Natural killer cell (primary cell): ENCODE data around the gene TMEM94. TPM values are rescaled to one million over a fixed set of nuclear protein-coding genes. Genes with fewer than 3 reads are reported as not detected.

Experiments used
- ATAC-seq, 3 donors: fragments of 150-1000 bp in 2 of 3; fragments of 200-7000 bp in 1 of 3; cut with Tn5 transposase; 1 replicate in 1 of 3; 2 replicates in 2 of 3; pipeline ENCODE4 v1.10.0; 2021; ENCODE audit warnings: mild to moderate bottlenecking in 2 of 3, moderate library complexity in 2 of 3
- DNase-seq, 2 donors: peaks; one replicate each; pipeline versions ENCODE4 v3.0.0 to v3.0.0-alpha.2; 2013 to 2021; ENCODE audit warnings: mixed read lengths in 1 of 2
- H3K27ac ChIP-seq: one replicate; pipeline ENCODE4 v1.5.1; 2013; ENCODE audit warnings: mild to moderate bottlenecking, low read length
- H3K27me3 ChIP-seq: one replicate; pipeline ENCODE4 v1.6.1; 2013; ENCODE audit warnings: low read length; ENCODE audit not compliant: control insufficient read depth, insufficient read depth
- H3K36me3 ChIP-seq: one replicate; pipeline ENCODE4 v1.6.1; 2013; ENCODE audit warnings: low read length; ENCODE audit not compliant: control insufficient read depth, insufficient read depth
- H3K4me1 ChIP-seq: one replicate; pipeline ENCODE4 v1.6.1; 2013; ENCODE audit warnings: low read length; ENCODE audit not compliant: control insufficient read depth, insufficient read depth
- H3K4me3 ChIP-seq: one replicate; pipeline ENCODE4 v1.5.1; 2013; ENCODE audit warnings: low read length
- H3K9me3 ChIP-seq: one replicate; pipeline ENCODE4 v1.6.1; 2013; ENCODE audit warnings: low read length; ENCODE audit not compliant: control insufficient read depth, insufficient read depth
- H3K27ac Mint-ChIP-seq, 2 donors: one replicate each; pipeline ENCODE4 v1.8.0; 2022; ENCODE audit warnings: mild to moderate bottlenecking in 2 of 2, mixed read lengths in 2 of 2, moderate library complexity in 1 of 2
- H3K27me3 Mint-ChIP-seq, 2 donors: one replicate each; pipeline ENCODE4 v1.8.0; 2022; ENCODE audit warnings: low read depth in 2 of 2, mixed read lengths in 2 of 2
- H3K36me3 Mint-ChIP-seq: one replicate; pipeline ENCODE4 v1.8.0; 2022; ENCODE audit warnings: mixed read lengths
- H3K4me1 Mint-ChIP-seq, 2 donors: one replicate each; pipeline ENCODE4 v1.8.0; 2022; ENCODE audit warnings: mixed read lengths in 2 of 2
- H3K4me3 Mint-ChIP-seq: one replicate; pipeline ENCODE4 v1.8.0; 2022; ENCODE audit warnings: mild to moderate bottlenecking, moderate library complexity, mixed read lengths
- H3K9me3 Mint-ChIP-seq, 2 donors: one replicate each; pipeline ENCODE4 v1.8.0; 2022; ENCODE audit warnings: mixed read lengths in 2 of 2
- WGBS: methylation state at CpG from one replicate; pipeline ENCODE4 v1.1.7; 2013; ENCODE audit warnings: missing lambda C conversion rate; ENCODE audit not compliant: insufficient coverage; 5-methylcytosine and 5-hydroxymethylcytosine counted together
- intact Hi-C: fragments of 100-400 bp; cut with micrococcal nuclease; formaldehyde crosslinking; loops from one replicate; pipeline ENCODE4 v1.14.2; 2022
- total RNA-seq, 4 donors: library from RNA; stranded (reverse); fragments of 120-200 nt in 1 of 4; gene quantifications; one replicate each; pipeline versions ENCODE4 v1.2.3 to v1.2.4, GENCODE V29; 2013 to 2022
- TF ChIP-seq, protein P1 (sequence below): fragments of 200-600 bp; IDR thresholded peaks from one replicate; pipeline ENCODE4 v1.8.0; 2022; ENCODE audit warnings: antibody characterized with exemption

TMEM94 gene
- total RNA-seq, 3 donors from 2014 or later (not counting 1 experiment from before 2014, with no cell fraction given) = 84.4 to 142 (median 104) TPM

DNA sequence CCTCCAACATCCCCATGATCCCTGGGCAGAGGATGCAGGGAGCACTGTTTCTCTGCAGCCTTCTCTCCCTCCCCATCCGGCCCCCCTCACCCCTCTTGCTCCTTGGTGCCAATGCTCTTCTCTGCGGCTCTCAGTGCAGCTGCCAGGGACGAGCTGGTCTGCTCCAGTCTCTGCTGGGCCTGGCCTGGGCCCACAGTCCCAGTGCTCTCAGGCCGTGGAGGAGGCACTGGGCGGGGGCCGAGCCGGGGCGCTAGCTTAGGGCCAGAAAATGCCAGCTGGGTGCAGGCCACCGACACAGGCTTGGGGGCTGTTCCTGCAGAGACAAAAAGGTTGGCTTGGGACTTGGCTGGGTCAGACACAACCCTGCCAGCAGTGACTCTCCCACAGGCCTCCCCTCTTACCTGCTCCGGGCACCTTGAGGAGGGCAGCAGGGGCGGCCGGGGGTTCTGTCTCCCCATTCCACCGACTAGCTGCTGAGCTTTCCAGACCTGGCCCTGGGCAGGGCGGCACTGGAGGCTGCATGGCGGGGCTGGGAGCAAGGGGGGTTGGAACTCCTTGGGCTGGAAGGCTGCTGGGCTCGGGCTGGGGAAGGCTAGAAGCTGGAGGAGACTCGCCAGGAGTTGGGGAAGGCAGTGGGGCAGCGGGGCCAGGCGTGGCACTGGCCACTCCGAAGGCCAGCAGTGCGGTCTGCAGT, 45.1 kb downstream of the TMEM94 start:
- Mint-ChIP-seq H3K4me3 (no peak overlapping the region), H3K36me3 (no peaks in the 10 kb centered on the region), H3K4me1 (peaks cover 0 to 9% of the 10 kb centered on the region in 2 donors), H3K27ac (no peak overlapping the region), H3K9me3 (no peaks in the 10 kb centered on the region), H3K27me3 (no peaks in the 10 kb centered on the region)
- WGBS = 94% methylated on average over 21 of the region's 21 CpGs
- Histone ChIP-seq H3K4me3 (no peak overlapping the region), H3K27ac (no peak overlapping the region), H3K27me3 (no peaks in the 10 kb centered on the region), H3K36me3 (peaks cover 21% of the 10 kb centered on the region), H3K9me3 (no peaks in the 10 kb centered on the region), H3K4me1 (peaks cover 27% of the 10 kb centered on the region)
- TF ChIP-seq, protein P1, sequence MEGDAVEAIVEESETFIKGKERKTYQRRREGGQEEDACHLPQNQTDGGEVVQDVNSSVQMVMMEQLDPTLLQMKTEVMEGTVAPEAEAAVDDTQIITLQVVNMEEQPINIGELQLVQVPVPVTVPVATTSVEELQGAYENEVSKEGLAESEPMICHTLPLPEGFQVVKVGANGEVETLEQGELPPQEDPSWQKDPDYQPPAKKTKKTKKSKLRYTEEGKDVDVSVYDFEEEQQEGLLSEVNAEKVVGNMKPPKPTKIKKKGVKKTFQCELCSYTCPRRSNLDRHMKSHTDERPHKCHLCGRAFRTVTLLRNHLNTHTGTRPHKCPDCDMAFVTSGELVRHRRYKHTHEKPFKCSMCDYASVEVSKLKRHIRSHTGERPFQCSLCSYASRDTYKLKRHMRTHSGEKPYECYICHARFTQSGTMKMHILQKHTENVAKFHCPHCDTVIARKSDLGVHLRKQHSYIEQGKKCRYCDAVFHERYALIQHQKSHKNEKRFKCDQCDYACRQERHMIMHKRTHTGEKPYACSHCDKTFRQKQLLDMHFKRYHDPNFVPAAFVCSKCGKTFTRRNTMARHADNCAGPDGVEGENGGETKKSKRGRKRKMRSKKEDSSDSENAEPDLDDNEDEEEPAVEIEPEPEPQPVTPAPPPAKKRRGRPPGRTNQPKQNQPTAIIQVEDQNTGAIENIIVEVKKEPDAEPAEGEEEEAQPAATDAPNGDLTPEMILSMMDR = no peak
- intact Hi-C loops = no loop called here
- DNase-seq = no peak
- no peak for ATAC-seq

DNA sequence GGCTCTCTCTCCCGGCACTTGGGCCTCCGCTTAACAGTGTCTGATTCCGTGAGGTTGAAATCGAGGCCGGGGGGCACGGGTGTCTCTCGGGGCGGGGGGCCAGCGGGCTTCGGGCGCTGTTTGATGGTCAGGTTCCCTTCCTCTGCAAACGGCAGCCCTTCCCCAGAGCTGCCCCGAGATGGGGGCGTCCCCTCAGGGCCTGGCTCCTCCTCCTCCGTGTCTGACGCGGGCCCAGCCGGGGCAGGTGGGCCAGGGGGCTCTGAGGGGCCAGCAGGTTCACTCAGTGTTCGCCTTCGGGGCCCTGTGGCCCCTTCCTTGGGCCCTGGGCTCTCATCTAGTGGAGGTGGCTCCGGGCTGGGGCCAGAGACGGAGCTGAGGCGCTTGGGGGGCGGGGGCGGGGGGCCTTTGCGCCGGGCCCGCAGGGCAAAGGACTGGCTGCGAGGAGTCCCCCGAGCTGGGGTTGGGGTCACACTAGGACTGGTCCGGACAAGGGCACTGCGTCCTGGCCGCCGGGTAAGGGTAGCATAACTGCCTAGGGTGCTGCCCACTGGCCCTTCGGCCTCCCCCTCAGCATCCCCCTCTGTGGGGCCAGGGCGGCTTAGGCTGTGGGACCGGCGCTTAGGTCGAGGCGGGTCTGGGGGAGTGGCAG, 45.8 kb downstream of the TMEM94 start:
- DNase-seq (no peak), ATAC-seq (no peak)
- Histone ChIP-seq H3K9me3 (no peaks in the 10 kb centered on the region), H3K27ac (no peak overlapping the region), H3K4me3 (no peak overlapping the region), H3K27me3 (no peaks in the 10 kb centered on the region), H3K36me3 (peaks cover 16% of the 10 kb centered on the region), H3K4me1 (peaks cover 27% of the 10 kb centered on the region)
- TF ChIP-seq, protein P1 = no peak
- no peak overlapping the region for H3K4me3 Mint-ChIP-seq
- intact Hi-C loops = no loop called here
- 95% methylated on average over 40 of the region's 40 CpGs for WGBS
- H3K27me3 Mint-ChIP-seq = no peaks in the 10 kb centered on the region
- H3K36me3 Mint-ChIP-seq = no peaks in the 10 kb centered on the region
- no peak overlapping the region for H3K27ac Mint-ChIP-seq
- H3K9me3 Mint-ChIP-seq = no peaks in the 10 kb centered on the region
- peaks cover 0 to 9% of the 10 kb centered on the region in 2 donors for H3K4me1 Mint-ChIP-seq

DNA sequence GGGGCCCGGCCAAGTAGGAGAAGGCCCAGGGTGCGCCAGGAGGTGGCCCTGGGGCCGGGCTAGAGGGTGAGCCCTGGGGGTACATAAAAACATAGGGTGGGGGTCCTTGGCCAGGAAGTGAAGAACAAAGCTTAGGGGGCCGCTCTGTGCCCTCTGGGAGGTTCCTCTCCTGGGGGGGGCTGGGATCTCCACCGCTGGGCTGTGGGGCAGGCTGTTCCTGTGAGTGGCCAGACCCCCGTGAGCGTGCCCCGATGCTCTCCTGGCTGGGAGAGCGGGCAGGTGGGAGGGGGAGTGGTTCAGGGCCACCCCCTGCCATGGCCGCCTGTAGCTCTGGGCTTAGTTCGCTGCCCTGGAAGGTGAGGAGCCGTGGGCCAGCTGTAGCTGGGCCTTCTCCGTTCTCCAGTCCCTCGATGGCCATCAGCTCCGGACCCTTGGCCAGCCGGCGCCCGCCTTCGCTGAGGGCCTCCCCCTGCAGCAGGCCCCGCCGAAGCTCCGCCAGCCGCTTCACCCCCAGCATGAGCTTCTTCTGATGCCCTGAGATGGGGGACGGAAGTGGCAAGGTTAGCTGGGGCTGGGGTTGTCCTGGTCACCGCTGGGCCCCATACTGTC, 46.4 kb downstream of the TMEM94 start:
- no peaks in the 10 kb centered on the region for H3K36me3 Mint-ChIP-seq
- TF ChIP-seq, protein P1 = no peak
- DNase-seq (no peak), ATAC-seq (no peak)
- no peak overlapping the region for H3K27ac ChIP-seq
- H3K4me1 Mint-ChIP-seq = peaks cover 0 to 9% of the 10 kb centered on the region in 2 donors
- no peaks in the 10 kb centered on the region for H3K27me3 ChIP-seq
- H3K9me3 ChIP-seq = no peaks in the 10 kb centered on the region
- H3K27ac Mint-ChIP-seq = no peak overlapping the region
- no peak overlapping the region for H3K4me3 Mint-ChIP-seq
- WGBS = 90% methylated on average over 25 of the region's 25 CpGs
- no peaks in the 10 kb centered on the region for H3K9me3 Mint-ChIP-seq
- H3K4me1 ChIP-seq = peaks cover 23% of the 10 kb centered on the region
- H3K27me3 Mint-ChIP-seq = no peaks in the 10 kb centered on the region
- intact Hi-C loops = no loop called here
- peaks cover 12% of the 10 kb centered on the region for H3K36me3 ChIP-seq
- no peak overlapping the region for H3K4me3 ChIP-seq
